ENCODE data around the gene KLHL18.
"Not testable (repeated sequence)": the region's sequence is repeated elsewhere in the genome, so short reads cannot be mapped to it uniquely, and the experiment has no call there.

The KLHL18 gene

DNA sequence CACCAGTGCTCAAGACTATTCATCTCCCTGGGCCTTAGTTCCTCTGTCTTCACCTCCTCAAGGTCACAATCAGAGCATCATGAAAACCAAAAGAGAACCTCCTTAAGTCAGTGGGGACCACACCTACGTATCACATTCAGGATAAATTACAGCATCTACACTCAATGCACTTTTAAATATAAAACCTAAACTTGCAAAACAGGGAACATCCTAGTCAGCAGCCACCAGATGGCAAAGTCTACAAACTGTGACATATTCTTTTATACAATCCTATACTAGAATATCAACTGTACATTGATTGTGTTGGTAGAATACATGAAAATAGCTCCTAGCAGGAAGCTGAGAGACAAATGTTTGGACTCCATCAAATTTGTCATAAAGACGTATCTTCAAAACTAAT, 8.1 kb upstream of the KLHL18 start:
- DNase-seq (ENCODE audit: low read depth): no peak

- no peak for DNase-seq (ENCODE audit: low read depth)
Observed at GRCh38 chr3:47276558-47276957, 6.2 kb upstream of the KLHL18 start.

- no peak for DNase-seq (ENCODE audit: low read depth)
Observed at GRCh38 chr3:47280519-47280918, 2.2 kb upstream of the KLHL18 start.

- no peak for DNase-seq (ENCODE audit: low read depth)
Observed at GRCh38 chr3:47283193-47283537, 421 bp downstream of the KLHL18 start.

GRCh38 chr3:47283591-47284364, 1.0 kb downstream of the KLHL18 start:
- no peak for DNase-seq (ENCODE audit: low read depth)

GRCh38 chr3:47288966-47289910, 6.5 kb downstream of the KLHL18 start:
- no peak for DNase-seq (ENCODE audit: low read depth)

DNA sequence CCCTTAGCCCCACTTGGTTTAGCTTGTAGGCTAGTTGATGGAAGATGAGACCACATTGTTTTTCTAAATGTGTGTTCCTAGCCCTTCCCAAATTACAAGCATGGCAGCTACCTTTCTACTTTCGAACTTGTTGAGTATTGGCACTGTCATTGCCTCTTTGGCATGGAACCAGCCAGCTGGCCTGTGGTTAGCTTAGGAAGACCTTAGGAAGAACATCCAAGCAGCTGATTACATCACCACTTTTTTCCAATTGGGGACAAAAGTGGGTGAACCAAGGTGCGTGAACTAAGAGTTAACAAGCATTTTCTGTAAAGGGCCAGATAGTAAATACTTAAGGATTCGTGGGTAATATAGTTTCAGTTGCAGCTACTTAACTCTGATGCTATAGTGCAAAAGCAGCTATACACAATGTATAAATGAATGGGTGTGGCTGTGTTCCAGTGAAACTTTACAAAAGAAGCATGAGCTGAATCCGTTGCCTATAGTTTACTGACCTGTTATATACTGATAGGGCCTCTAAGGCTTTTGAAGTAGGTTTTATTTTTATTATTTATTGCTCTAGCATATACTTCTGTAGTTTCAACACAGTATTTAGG, 8.5 kb downstream of the KLHL18 start:
- no peak for DNase-seq (ENCODE audit: low read depth)

DNA sequence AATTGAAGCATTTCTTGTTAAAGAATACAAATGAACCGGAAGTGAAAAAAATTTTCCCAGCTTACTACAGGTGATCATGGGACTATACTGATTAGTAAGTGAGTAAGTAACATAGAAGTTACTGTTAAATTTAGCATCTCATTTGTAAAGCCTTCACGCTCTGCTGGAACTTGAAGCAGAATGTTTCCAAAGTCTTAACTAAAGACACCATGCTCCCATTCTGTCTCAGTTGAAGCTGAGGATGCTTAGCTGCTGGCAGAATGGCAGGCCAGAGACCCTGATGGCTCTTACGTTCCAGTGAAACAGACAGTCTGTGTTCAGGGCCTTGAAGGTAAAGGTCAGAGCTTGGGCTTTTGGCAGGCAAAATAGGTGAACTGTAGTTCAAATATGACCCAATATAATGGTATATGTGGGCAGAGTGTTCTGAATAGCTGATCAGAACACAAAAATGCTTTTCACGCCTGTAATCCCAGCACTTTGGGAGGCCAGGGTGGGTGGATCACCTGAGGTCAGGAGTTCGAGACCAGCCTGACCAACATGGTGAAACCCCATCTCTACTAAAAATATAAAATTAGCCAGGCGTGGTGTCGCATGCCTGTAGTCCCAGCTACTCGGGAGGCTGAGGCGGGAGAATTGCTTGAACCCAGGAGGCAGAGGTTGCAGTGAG, 9.1 kb downstream of the KLHL18 start:
- DNase-seq (ENCODE audit: low read depth): not testable (repeated sequence)

- DNase-seq (ENCODE audit: low read depth): no peak
Observed at GRCh38 chr3:47293822-47294221, 11.1 kb downstream of the KLHL18 start.

GRCh38 chr3:47294392-47294791, 11.6 kb downstream of the KLHL18 start:
- no peak for DNase-seq (ENCODE audit: low read depth)

GRCh38 chr3:47295322-47295721, 12.6 kb downstream of the KLHL18 start:
- DNase-seq (ENCODE audit: low read depth): no peak

- DNase-seq (ENCODE audit: low read depth): no peak
Observed at GRCh38 chr3:47295976-47296375, 13.2 kb downstream of the KLHL18 start.

GRCh38 chr3:47296562-47297302, 14.0 kb downstream of the KLHL18 start:
- DNase-seq (ENCODE audit: low read depth): no peak

DNA sequence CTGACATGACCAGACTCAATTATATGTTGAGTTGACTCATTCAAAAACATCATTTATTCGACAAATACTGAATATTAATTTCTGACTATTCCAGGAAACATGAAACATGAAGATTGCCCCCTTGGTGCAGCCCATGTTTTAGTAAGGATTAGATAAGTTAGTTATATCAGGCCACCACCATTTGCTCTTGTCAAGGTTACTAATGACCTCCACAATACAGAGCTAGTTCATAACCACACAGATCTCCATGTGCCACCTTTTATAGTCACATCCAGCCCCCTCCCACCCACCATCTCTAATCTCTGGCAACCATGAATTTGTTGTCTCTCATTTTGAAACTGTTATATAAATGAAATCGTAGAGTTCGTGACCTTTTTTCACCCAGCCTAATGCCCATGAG, 15.7 kb downstream of the KLHL18 start:
- DNase-seq (ENCODE audit: low read depth): no peak

GRCh38 chr3:47299381-47300318, 16.9 kb downstream of the KLHL18 start:
- no peak for DNase-seq (ENCODE audit: low read depth)

- no peak for DNase-seq (ENCODE audit: low read depth)
Observed at GRCh38 chr3:47301456-47301855, 18.7 kb downstream of the KLHL18 start.

GRCh38 chr3:47306022-47306421, 23.3 kb downstream of the KLHL18 start:
- no peak for DNase-seq (ENCODE audit: low read depth)

- not testable (repeated sequence) for DNase-seq (ENCODE audit: low read depth)
Observed at GRCh38 chr3:47309231-47309630, 26.5 kb downstream of the KLHL18 start.

DNA sequence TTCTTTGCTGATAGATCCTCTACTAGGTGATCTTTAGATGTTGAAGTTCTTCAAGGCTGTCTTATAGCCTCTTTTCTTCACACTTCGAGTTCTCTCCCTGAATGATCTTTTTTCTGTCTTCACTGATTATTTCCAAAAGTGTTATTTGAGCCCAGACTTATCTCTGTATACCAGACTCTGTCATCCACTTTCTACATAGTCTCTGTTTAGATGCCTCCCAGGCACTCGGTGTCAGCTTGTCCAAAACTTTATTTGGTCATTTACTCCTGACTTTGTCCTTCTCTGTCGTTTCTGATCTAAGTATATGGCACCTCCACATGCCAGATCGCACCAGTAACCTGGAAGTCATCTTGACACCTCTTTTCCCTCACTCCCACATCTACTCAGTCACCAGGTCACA, 27.6 kb downstream of the KLHL18 start:
- no peak for DNase-seq (ENCODE audit: low read depth)

DNA sequence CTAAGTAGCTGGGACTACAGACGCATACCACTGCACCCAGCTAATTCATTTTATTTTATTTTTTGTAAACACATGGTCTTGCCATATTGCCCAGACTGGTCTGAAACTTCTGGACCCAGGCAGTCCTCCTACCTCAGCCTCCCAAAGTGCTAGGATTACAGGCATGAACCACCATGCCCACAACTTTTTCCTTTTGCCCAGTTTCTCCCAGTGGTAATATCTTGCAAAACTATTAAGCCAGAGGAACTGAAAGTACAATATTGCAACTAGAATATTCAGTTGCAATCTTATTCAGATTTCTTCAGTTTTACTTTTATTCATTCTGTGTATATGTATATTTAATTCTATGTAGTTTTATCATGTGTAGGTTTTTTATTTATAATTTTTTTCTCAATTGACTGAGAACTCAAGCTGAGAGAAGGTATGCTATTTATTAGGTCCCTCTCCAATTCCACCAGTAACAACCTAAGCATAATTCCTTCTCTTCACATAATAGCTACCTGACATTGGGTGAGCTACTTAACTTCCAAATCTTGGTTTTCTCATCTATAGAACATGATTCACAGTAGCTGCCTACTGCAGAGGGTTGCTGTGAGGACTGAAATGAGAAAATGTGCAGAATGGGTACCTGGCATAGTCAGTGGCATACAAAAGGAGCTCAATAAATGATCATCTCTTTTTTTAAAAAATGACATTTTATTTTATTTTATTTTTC, 30.8 kb downstream of the KLHL18 start:
- no peak for DNase-seq (ENCODE audit: low read depth)

All from stimulated activated CD8-positive, alpha-beta memory T cell treated with anti-CD3 and anti-CD28 coated beads, Interleukin-12 subunit alpha, Interleukin-12 subunit beta, amount 100 ng/mL, for 4 hours (primary cell).